ENCODE results near the gene CLSTN1.

CLSTN1 gene

DNA sequence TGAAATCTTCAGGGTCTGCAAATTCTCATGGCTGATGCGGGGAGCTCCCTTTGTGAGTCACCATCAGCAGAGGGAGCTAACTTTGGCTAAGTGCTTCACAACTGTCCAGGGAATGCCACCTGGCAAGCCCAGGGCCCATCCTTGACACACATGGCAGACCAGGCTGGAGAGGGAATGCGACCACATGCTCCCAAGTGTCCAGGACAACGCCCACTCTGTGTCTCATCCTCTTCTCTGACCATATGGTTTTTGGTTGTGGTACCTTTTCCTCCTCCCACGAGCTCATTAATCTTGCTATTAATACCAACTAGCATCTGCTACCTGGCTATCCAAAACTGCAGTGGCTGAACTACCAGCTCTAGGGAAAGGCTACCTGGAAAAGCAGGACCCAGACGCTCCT lies 37.1 kb upstream of the CLSTN1 start:
- DNase-seq (ENCODE audit: low read depth), result no peak
- H3K4me3 ChIP-seq (ENCODE audit: low read depth, low read length), result no peak overlapping the region
- TF ChIP-seq, protein P1, sequence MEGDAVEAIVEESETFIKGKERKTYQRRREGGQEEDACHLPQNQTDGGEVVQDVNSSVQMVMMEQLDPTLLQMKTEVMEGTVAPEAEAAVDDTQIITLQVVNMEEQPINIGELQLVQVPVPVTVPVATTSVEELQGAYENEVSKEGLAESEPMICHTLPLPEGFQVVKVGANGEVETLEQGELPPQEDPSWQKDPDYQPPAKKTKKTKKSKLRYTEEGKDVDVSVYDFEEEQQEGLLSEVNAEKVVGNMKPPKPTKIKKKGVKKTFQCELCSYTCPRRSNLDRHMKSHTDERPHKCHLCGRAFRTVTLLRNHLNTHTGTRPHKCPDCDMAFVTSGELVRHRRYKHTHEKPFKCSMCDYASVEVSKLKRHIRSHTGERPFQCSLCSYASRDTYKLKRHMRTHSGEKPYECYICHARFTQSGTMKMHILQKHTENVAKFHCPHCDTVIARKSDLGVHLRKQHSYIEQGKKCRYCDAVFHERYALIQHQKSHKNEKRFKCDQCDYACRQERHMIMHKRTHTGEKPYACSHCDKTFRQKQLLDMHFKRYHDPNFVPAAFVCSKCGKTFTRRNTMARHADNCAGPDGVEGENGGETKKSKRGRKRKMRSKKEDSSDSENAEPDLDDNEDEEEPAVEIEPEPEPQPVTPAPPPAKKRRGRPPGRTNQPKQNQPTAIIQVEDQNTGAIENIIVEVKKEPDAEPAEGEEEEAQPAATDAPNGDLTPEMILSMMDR (IDR thresholded peaks at IDR 0.05; ENCODE audit: control insufficient read depth, extremely low read depth, insufficient read depth), result no peak

DNA sequence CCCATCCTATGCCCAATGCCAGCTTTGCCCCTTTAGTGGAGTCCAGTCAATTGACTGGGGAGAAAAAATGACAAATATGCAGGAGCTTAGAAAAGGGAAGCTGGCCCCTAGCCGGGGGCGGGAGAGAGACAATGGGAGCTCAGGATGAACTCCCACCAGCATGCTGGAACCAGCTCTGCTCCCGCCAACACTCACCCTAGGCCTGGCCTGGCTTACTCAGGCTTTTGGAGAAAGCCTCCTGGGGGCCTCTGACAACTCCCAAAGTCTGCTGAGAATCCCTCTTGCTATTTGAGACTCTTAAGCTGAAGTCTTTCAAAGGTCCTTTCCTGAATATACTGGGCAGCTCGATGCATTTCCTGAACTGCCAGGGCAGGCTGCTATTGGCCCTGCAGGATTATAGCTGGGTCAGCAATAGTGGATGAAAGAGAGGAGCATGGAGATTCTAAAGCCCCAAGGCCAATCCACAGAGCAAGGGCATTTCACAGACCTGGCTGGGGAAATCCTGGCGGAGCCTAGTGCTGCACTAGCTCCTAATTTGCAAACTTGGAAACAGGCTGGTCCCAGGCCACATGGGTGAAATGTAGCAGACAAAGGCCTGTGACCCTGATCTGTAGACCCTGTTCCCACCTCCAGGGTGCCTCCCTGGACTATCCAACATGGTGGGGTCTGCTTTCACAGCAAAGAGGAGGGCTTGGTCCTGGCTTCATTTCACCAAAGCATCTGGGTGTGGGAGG lies 35.7 kb upstream of the CLSTN1 start:
- no peak overlapping the region for H3K4me3 ChIP-seq (ENCODE audit: low read depth, low read length)
- DNase-seq (ENCODE audit: low read depth), result no peak
- TF ChIP-seq, protein P1 (IDR thresholded peaks at IDR 0.05; ENCODE audit: control insufficient read depth, extremely low read depth, insufficient read depth), result no peak

DNA sequence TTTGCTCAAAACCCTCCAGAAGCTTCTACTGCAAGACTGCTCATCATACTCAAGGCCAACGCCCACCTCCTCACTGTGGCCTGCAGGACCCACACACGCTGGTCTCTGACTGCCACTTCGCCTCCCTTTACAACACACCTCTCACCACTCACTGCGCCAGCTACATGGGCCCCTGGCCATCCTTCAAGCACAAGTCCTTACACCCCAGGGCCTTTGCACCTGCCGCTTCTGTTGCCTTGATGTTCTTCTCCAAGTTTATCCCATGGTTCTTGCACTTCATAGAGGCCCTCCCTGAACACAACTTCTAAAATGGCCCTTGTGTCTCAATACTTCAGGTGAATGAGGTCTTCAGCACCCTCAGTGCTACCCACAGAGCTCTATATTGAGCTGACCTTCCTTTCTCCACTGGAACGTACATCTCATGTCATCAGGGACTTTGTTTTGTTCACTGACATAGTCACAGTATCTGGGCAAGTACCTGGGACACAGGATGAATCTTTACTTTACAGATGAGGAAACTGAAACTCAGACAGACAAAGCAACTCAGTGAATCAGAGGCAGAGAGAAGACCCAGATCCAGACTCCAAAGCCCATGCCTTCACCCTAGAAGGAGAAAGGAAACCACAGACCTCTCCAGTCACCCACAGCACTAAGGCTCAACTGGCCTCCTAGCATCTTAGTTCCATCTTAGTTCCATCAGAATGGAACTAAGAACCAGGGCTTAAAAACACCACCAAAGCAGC lies 34.7 kb upstream of the CLSTN1 start:
- DNase-seq (ENCODE audit: low read depth), result no peak
- H3K4me3 ChIP-seq (ENCODE audit: low read depth, low read length), result no peak overlapping the region

DNA sequence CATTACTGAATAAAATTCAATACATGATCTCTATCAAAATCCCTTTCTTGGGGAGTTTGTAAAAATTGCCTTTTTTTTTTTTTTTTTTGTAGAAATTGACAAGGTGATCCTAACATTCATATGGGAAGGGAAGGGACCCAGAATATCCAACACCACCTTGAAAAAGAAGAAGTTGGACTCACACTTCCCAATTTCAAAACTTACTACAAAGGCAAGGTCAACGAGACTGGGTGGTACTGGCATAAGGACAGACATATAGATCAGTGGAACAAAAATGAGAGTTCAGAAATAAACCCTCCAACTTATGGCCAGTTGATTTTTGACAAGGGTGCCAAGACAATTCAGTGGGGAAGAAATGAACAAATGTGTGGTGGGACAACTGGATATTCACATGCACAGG lies 31.4 kb upstream of the CLSTN1 start:
- TF ChIP-seq, protein P1 (IDR thresholded peaks at IDR 0.05; ENCODE audit: control insufficient read depth, extremely low read depth, insufficient read depth), result no peak
- no peak for DNase-seq (ENCODE audit: low read depth)
- no peak overlapping the region for H3K4me3 ChIP-seq (ENCODE audit: low read depth, low read length)

More for the DNA sequence above, 34.7 kb upstream of the CLSTN1 start:
- TF ChIP-seq, protein P1 (IDR thresholded peaks at IDR 0.05; ENCODE audit: control insufficient read depth, extremely low read depth, insufficient read depth), result no peak

DNA sequence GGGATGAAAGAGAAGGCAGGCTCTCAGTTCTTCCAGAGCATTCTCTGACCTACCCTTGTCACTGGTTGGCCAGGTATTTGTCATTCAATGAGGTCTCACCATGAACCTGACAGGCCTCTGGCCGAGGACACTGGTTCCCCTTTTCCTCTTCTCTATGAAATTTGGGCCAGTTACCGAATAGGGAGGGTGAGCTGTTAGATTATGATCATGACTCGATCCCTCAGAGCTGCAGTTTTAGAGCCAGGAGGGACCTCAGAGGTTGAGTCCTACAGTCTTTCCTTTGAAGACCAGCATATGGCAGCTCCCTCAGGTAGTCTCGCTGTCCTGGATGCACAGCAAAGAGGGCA lies 29.5 kb upstream of the CLSTN1 start:
- no peak for DNase-seq (ENCODE audit: low read depth)
- H3K4me3 ChIP-seq (ENCODE audit: low read depth, low read length), result no peak overlapping the region
- TF ChIP-seq, protein P1 (IDR thresholded peaks at IDR 0.05; ENCODE audit: control insufficient read depth, extremely low read depth, insufficient read depth), result no peak

DNA sequence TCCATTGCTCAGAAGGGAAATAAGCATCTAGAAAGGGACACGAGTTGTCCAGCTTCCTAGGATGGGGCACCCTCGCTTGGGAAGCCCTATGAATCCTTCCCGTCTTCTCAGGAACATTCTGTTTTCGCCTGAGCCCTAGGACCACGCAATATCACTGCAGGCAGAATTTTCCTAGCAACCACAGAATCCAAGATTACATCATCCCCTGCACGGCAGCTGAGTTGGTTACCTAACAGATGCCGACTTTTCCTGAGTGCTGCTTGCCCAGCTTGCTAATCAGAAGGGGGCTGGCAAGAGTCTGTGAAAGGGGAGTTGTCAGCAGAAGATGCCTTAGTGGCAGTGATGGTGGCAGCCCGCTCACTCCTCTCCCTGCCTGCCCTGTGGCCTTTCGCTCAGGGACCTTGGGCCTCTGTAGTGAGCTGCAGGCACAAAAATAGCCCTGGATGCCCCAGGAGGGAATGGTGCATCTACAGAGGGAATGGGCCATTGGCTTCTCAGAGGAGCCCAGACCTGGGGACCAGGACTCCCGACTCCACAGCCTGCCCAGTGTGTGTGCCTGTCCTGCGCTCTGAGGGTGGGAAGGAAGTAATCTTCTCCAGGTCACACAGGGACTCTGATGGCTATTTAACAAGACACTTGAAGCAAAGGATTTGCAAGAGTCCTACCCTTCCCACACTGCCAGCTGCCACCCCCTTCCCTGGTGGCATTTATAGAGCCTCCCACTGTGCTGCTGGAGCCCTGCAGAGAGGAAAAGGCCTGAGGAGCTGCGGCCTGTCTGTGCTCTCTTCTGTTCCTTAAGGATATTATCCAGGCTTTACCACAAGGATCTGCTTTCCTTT lies 28.9 kb upstream of the CLSTN1 start:
- H3K4me3 ChIP-seq (ENCODE audit: low read depth, low read length), result no peak overlapping the region
- TF ChIP-seq, protein P1 (IDR thresholded peaks at IDR 0.05; ENCODE audit: control insufficient read depth, extremely low read depth, insufficient read depth), result no peak
- DNase-seq (ENCODE audit: low read depth), result no peak

All from LNCaP clone FGC (cell line).